ENCODE measurements around the gene FBXW10. TPM values are rescaled to one million over a fixed set of nuclear protein-coding genes. Genes with fewer than 3 reads are reported as not detected.
"Not testable (repeated sequence)": the region's sequence is repeated elsewhere in the genome, so short reads cannot be mapped to it uniquely, and the experiment has no call there.

The FBXW10 gene
- total and polyA plus RNA-seq, 2 donors (not counting 1 experiment from before 2014, with no cell fraction given) = 0.17 TPM; not detected in 1

GRCh38 chr17:18747501-18747900 is 3.6 kb downstream of the FBXW10 start:
- not testable (repeated sequence) for H4K20me1 ChIP-seq (ENCODE audit: control insufficient read depth, extremely low read depth, insufficient read depth, low read length); H3K4me1 ChIP-seq (ENCODE audit: control insufficient read depth, extremely low read depth, insufficient read depth, low read length); H2AFZ ChIP-seq (ENCODE audit: low read length); H3K9me3 ChIP-seq (ENCODE audit: control insufficient read depth, insufficient read depth, low read depth, low read length); H3K79me2 ChIP-seq (ENCODE audit: control insufficient read depth, insufficient read depth, low read length); H3K9ac ChIP-seq (ENCODE audit: insufficient read depth, low read length); H3K4me3 ChIP-seq (replicated peaks in 1 of 4; ENCODE audit: control extremely low read depth in 1 of 4, insufficient read depth in 1 of 4, low read depth in 3 of 4, low read length in 4 of 4); H3K27me3 ChIP-seq (ENCODE audit: control insufficient read depth, insufficient read depth, low read length); H3K27ac ChIP-seq (ENCODE audit: insufficient read depth, low read length); H3K36me3 ChIP-seq (ENCODE audit: control insufficient read depth, insufficient read depth, low read length); H3K4me2 ChIP-seq (ENCODE audit: extremely low read depth, insufficient read depth, low read length)
- peak in 1 of 2 donors; percentile 20 for DNase-seq (ENCODE audit: low read depth in 2 of 2)

DNA sequence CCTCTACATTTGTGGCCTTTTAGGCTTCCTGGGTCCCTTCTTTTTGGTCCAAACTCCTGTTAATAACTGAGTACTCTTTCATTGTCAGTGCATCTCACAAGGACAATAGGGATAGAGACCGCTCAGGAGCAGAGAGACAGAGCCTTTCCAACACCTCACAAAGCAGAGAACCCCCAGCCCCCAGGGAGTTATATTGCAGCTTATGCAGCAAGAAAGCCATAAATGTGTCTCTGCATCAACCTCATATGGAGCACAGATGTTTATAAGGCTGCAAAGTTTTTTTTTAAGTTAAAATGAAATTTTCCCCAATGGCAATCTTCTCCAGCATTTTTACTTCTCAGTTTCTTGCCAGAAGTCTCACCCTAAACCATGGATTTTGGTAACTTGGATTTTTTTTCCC is 6.4 kb downstream of the FBXW10 start:
- not testable (repeated sequence) for H3K4me1 ChIP-seq (ENCODE audit: control insufficient read depth, extremely low read depth, insufficient read depth, low read length); H3K4me2 ChIP-seq (ENCODE audit: extremely low read depth, insufficient read depth, low read length); H2AFZ ChIP-seq (ENCODE audit: low read length); H3K4me3 ChIP-seq (replicated peaks in 1 of 4; ENCODE audit: control extremely low read depth in 1 of 4, insufficient read depth in 1 of 4, low read depth in 3 of 4, low read length in 4 of 4); H3K27ac ChIP-seq (ENCODE audit: insufficient read depth, low read length); H3K9ac ChIP-seq (ENCODE audit: insufficient read depth, low read length); H3K36me3 ChIP-seq (ENCODE audit: control insufficient read depth, insufficient read depth, low read length); H4K20me1 ChIP-seq (ENCODE audit: control insufficient read depth, extremely low read depth, insufficient read depth, low read length); DNase-seq (ENCODE audit: low read depth in 2 of 2); H3K9me3 ChIP-seq (ENCODE audit: control insufficient read depth, insufficient read depth, low read depth, low read length); H3K79me2 ChIP-seq (ENCODE audit: control insufficient read depth, insufficient read depth, low read length); H3K27me3 ChIP-seq (ENCODE audit: control insufficient read depth, insufficient read depth, low read length)

DNA sequence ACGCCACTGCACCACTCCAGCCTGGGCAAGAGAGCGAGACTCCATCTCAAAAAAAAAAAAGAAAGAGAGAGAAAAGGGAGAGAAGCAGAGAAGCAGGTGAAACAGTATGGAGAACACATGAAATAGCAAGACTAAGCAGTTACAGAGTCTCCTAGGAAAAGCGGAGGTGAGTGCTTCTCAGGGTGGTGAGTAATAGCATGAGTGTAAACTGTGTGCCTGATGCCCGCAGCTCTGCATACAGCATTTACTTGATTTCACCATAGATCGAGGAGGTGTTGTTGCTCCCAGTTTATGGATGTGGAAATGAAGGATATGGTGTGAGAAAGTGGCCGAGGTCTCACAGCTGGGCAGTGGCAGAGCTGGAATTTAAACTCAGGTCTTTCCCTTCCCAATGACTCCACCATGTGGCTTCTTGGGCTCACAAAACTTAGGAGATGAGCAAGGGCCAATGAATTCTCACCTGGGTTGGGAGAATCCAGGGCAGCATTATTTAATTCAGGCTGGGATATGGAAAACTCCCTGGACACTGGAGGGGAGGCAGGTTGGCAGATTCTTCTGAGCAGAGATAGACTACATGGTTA is 10.1 kb downstream of the FBXW10 start:
- H3K27ac ChIP-seq (ENCODE audit: insufficient read depth, low read length) = not testable (repeated sequence)

GRCh38 chr17:18755969-18756368 is 12.1 kb downstream of the FBXW10 start:
- H3K4me1 ChIP-seq (ENCODE audit: control insufficient read depth, extremely low read depth, insufficient read depth, low read length); H3K79me2 ChIP-seq (ENCODE audit: control insufficient read depth, insufficient read depth, low read length); H3K27me3 ChIP-seq (ENCODE audit: control insufficient read depth, insufficient read depth, low read length); H3K9ac ChIP-seq (ENCODE audit: insufficient read depth, low read length); H3K36me3 ChIP-seq (ENCODE audit: control insufficient read depth, insufficient read depth, low read length); H3K27ac ChIP-seq (ENCODE audit: insufficient read depth, low read length); H3K4me2 ChIP-seq (ENCODE audit: extremely low read depth, insufficient read depth, low read length); H4K20me1 ChIP-seq (ENCODE audit: control insufficient read depth, extremely low read depth, insufficient read depth, low read length); H3K9me3 ChIP-seq (ENCODE audit: control insufficient read depth, insufficient read depth, low read depth, low read length); H3K4me3 ChIP-seq (replicated peaks in 1 of 4; ENCODE audit: control extremely low read depth in 1 of 4, insufficient read depth in 1 of 4, low read depth in 3 of 4, low read length in 4 of 4); DNase-seq (ENCODE audit: low read depth in 2 of 2); H2AFZ ChIP-seq (ENCODE audit: low read length): not testable (repeated sequence)

More for the DNA sequence above, 10.1 kb downstream of the FBXW10 start:
- not testable (repeated sequence) for H4K20me1 ChIP-seq (ENCODE audit: control insufficient read depth, extremely low read depth, insufficient read depth, low read length); H3K4me2 ChIP-seq (ENCODE audit: extremely low read depth, insufficient read depth, low read length); H3K27me3 ChIP-seq (ENCODE audit: control insufficient read depth, insufficient read depth, low read length); H2AFZ ChIP-seq (ENCODE audit: low read length); H3K4me1 ChIP-seq (ENCODE audit: control insufficient read depth, extremely low read depth, insufficient read depth, low read length); H3K4me3 ChIP-seq (replicated peaks in 1 of 4; ENCODE audit: control extremely low read depth in 1 of 4, insufficient read depth in 1 of 4, low read depth in 3 of 4, low read length in 4 of 4); H3K9me3 ChIP-seq (ENCODE audit: control insufficient read depth, insufficient read depth, low read depth, low read length); DNase-seq (ENCODE audit: low read depth in 2 of 2); H3K36me3 ChIP-seq (ENCODE audit: control insufficient read depth, insufficient read depth, low read length); H3K9ac ChIP-seq (ENCODE audit: insufficient read depth, low read length); H3K79me2 ChIP-seq (ENCODE audit: control insufficient read depth, insufficient read depth, low read length)

GRCh38 chr17:18757368-18758044 is 13.7 kb downstream of the FBXW10 start:
- DNase-seq (ENCODE audit: low read depth in 2 of 2); H3K27me3 ChIP-seq (ENCODE audit: control insufficient read depth, insufficient read depth, low read length); H2AFZ ChIP-seq (ENCODE audit: low read length); H3K4me3 ChIP-seq (replicated peaks in 1 of 4; ENCODE audit: control extremely low read depth in 1 of 4, insufficient read depth in 1 of 4, low read depth in 3 of 4, low read length in 4 of 4); H3K36me3 ChIP-seq (ENCODE audit: control insufficient read depth, insufficient read depth, low read length); H4K20me1 ChIP-seq (ENCODE audit: control insufficient read depth, extremely low read depth, insufficient read depth, low read length); H3K9ac ChIP-seq (ENCODE audit: insufficient read depth, low read length); H3K9me3 ChIP-seq (ENCODE audit: control insufficient read depth, insufficient read depth, low read depth, low read length); H3K79me2 ChIP-seq (ENCODE audit: control insufficient read depth, insufficient read depth, low read length); H3K4me1 ChIP-seq (ENCODE audit: control insufficient read depth, extremely low read depth, insufficient read depth, low read length); H3K27ac ChIP-seq (ENCODE audit: insufficient read depth, low read length); H3K4me2 ChIP-seq (ENCODE audit: extremely low read depth, insufficient read depth, low read length): not testable (repeated sequence)

- H4K20me1 ChIP-seq (ENCODE audit: control insufficient read depth, extremely low read depth, insufficient read depth, low read length); H2AFZ ChIP-seq (ENCODE audit: low read length); H3K9ac ChIP-seq (ENCODE audit: insufficient read depth, low read length); H3K79me2 ChIP-seq (ENCODE audit: control insufficient read depth, insufficient read depth, low read length); H3K36me3 ChIP-seq (ENCODE audit: control insufficient read depth, insufficient read depth, low read length); H3K4me3 ChIP-seq (replicated peaks in 1 of 4; ENCODE audit: control extremely low read depth in 1 of 4, insufficient read depth in 1 of 4, low read depth in 3 of 4, low read length in 4 of 4); DNase-seq (ENCODE audit: low read depth in 2 of 2); H3K4me1 ChIP-seq (ENCODE audit: control insufficient read depth, extremely low read depth, insufficient read depth, low read length); H3K9me3 ChIP-seq (ENCODE audit: control insufficient read depth, insufficient read depth, low read depth, low read length); H3K27ac ChIP-seq (ENCODE audit: insufficient read depth, low read length); H3K27me3 ChIP-seq (ENCODE audit: control insufficient read depth, insufficient read depth, low read length); H3K4me2 ChIP-seq (ENCODE audit: extremely low read depth, insufficient read depth, low read length): not testable (repeated sequence)
These were observed 14.5 kb downstream of the FBXW10 start for GRCh38 chr17:18758344-18758743.

GRCh38 chr17:18760221-18760620 is 16.4 kb downstream of the FBXW10 start:
- H3K36me3 ChIP-seq (ENCODE audit: control insufficient read depth, insufficient read depth, low read length); H2AFZ ChIP-seq (ENCODE audit: low read length); H4K20me1 ChIP-seq (ENCODE audit: control insufficient read depth, extremely low read depth, insufficient read depth, low read length); H3K4me2 ChIP-seq (ENCODE audit: extremely low read depth, insufficient read depth, low read length); H3K9me3 ChIP-seq (ENCODE audit: control insufficient read depth, insufficient read depth, low read depth, low read length); DNase-seq (ENCODE audit: low read depth in 2 of 2); H3K9ac ChIP-seq (ENCODE audit: insufficient read depth, low read length); H3K79me2 ChIP-seq (ENCODE audit: control insufficient read depth, insufficient read depth, low read length); H3K27ac ChIP-seq (ENCODE audit: insufficient read depth, low read length); H3K4me3 ChIP-seq (replicated peaks in 1 of 4; ENCODE audit: control extremely low read depth in 1 of 4, insufficient read depth in 1 of 4, low read depth in 3 of 4, low read length in 4 of 4); H3K27me3 ChIP-seq (ENCODE audit: control insufficient read depth, insufficient read depth, low read length); H3K4me1 ChIP-seq (ENCODE audit: control insufficient read depth, extremely low read depth, insufficient read depth, low read length): not testable (repeated sequence)

Data from fibroblast of lung (primary cell).